HCEC 1CT (cell line): Measurements from ENCODE around the gene FBXO31.
A peak's percentile ranks its signal among the peaks of the same experiment; 100 is the strongest.

Experiments
- DNase-seq: peaks from one replicate; pipeline ENCODE4 v3.0.0-alpha.2; 2017

Gene FBXO31

GRCh38 chr16:87383505-87384161 is at the start of gene FBXO31:
FBXO31 (minus strand) TSS chr16:87383776; CDS start chr16:87383744, 32 bp downstream.
- DNase-seq, result peak; percentile 84

GRCh38 chr16:87432330-87432915 is 48.8 kb upstream of the FBXO31 start:
- DNase-seq, result no peak

GRCh38 chr16:87431926-87432325 is 48.4 kb upstream of the FBXO31 start:
- peak; percentile 79 for DNase-seq

GRCh38 chr16:87426423-87427215 is 43.0 kb upstream of the FBXO31 start:
- no peak for DNase-seq

GRCh38 chr16:87425941-87426340 is 42.4 kb upstream of the FBXO31 start:
- DNase-seq, result no peak

GRCh38 chr16:87424266-87424665 is 40.7 kb upstream of the FBXO31 start:
- no peak for DNase-seq

GRCh38 chr16:87423429-87423828 is 39.9 kb upstream of the FBXO31 start:
- no peak for DNase-seq

GRCh38 chr16:87422106-87422505 is 38.5 kb upstream of the FBXO31 start:
- no peak for DNase-seq

GRCh38 chr16:87421003-87421912 is 37.7 kb upstream of the FBXO31 start:
- no peak for DNase-seq

GRCh38 chr16:87420026-87421002 is 36.7 kb upstream of the FBXO31 start:
- no peak for DNase-seq

- no peak for DNase-seq
Measured at GRCh38 chr16:87418644-87419043, 35.1 kb upstream of the FBXO31 start.

GRCh38 chr16:87418216-87418615 is 34.6 kb upstream of the FBXO31 start:
- no peak for DNase-seq

GRCh38 chr16:87417528-87417910 is 33.9 kb upstream of the FBXO31 start:
- DNase-seq, result no peak

- peak; percentile 64 for DNase-seq
Measured at GRCh38 chr16:87416826-87417527, 33.4 kb upstream of the FBXO31 start.

GRCh38 chr16:87415441-87415840 is 31.9 kb upstream of the FBXO31 start:
- DNase-seq, result no peak

- DNase-seq, result no peak
Measured at GRCh38 chr16:87414251-87414680, 30.7 kb upstream of the FBXO31 start.

GRCh38 chr16:87412996-87413421 is 29.4 kb upstream of the FBXO31 start:
- no peak for DNase-seq

GRCh38 chr16:87412371-87412995 is 28.9 kb upstream of the FBXO31 start:
- no peak for DNase-seq

GRCh38 chr16:87411375-87412271 is 28.0 kb upstream of the FBXO31 start:
- DNase-seq, result no peak
